Measurements from ENCODE around the gene FAM120B. TPM values are rescaled to one million over a fixed set of nuclear protein-coding genes. Genes with fewer than 3 reads are reported as not detected.

FAM120B gene
- polyA plus RNA-seq: 34.3 and 37.4 TPM in 2 replicates

DNA sequence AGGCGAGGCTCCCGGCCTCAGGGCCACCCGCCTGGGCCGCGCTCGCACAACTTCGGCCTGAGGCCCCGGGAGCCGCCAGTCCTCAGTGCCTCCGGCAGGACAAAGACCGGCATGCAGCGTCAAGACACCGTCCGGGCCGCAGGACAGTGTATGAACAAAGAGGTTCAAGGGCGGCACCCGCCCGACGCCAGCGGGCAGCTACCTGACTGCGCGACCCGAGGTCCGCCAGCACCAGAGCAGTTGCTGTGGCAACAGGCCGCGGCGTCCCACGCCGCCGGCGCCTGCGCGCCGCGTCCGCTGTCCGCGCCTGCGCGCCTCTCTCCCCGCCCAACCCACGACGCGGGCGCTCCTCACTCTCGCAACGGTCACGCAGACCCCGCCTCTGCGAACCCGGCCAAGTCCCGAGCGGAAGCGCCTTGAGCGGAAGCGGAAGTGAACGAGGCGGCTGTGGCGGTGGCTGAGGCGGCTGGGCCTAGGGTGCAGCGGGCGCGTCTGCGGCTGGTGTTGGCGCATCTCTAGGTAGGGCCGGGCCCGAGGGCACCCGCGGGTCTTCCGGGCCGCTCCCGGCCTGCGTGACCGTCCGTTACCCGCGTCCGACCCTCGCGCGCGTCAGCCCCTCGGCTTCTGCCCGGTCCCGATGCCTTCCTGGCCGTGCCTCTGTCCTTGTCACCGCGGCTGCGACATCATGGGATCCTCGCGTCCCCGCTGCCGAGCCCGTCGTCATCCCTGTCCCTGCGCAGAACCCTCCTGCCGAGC, at the start of gene FAM120B:
TSS of gene FAM120B (plus strand) at position 435 of the 756 bp plus-strand sequence. CDS start 10,633 bp downstream, outside the sequence.

DNA sequence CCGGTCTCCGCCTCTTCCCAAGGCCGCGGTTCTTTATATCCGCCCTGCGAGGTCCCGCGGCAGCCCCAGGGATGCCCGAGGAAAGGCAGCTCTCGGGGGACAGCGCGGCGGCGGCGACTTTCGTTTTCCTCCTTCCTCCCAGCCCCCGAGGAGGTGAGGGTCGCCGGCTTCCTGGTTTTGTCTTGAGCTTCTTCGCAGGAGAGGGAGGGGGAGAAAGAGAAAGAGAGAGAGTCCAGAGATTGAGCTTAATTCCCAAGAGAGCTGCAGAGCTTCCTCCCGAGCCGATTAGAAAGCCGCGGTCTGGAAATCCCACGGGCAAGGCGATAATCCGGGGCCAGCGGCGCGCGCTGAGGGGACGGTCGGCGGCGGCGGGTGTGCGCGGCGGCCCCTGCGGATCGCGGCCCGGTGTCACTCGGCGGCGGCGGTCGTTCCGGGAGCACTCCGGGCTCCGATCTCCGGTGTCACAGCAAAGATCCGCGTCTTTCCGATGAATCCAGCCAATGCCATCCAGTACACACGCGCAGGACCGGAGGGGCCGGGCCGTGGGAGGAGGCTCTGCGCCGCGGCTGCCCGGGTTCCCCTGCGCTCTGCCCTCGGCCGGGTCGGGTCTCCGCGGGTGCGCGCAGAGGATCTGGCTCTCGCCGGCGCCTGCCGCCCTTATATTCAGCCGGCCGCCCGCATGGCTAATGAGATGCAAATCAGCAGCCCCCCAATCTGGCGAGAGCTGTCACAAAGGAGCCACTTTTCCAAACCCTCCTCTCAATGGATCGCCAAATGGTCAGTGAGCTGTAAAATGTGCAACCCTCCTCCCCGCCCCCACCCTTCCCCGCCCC, 16.0 kb upstream of the FAM120B start, which contains the start of gene DLL1:
TSS of gene DLL1 (minus strand) at position 783 of the 833 bp plus-strand sequence. CDS start 939 bp downstream, outside the sequence.

Other genes starting within 250 kb of the FAM120B start
- gene DLL1, start 15.7 kb upstream of the FAM120B start, polyA plus RNA-seq: 0.17 and 1.3 TPM in 2 replicates
- 332 and 345 TPM in 2 replicates for gene PSMB1, start 246.5 kb downstream of the FAM120B start, polyA plus RNA-seq
- 13.1 and 18.3 TPM in 2 replicates for gene TBP, start 247.6 kb downstream of the FAM120B start, polyA plus RNA-seq

Data from Purkinje cell (primary cell).